ENCODE results near the gene FOXN3.

FOXN3 gene

GRCh38 chr14:89382901-89383845 lies 33.9 kb downstream of the FOXN3 start:
- DNase-seq (ENCODE audit: low read depth in 3 of 3), result no peak

- DNase-seq (ENCODE audit: low read depth in 3 of 3), result no peak
Observed at GRCh38 chr14:89382487-89382886, 34.5 kb downstream of the FOXN3 start.

GRCh38 chr14:89379891-89380820 lies 36.9 kb downstream of the FOXN3 start:
- no peak for DNase-seq (ENCODE audit: low read depth in 3 of 3)

- DNase-seq (ENCODE audit: low read depth in 3 of 3), result no peak
Observed at GRCh38 chr14:89379006-89379405, 38.0 kb downstream of the FOXN3 start.

GRCh38 chr14:89378119-89378518 lies 38.9 kb downstream of the FOXN3 start:
- DNase-seq (ENCODE audit: low read depth in 3 of 3), result peak in 1 of 3 experiments; percentile 3

GRCh38 chr14:89377544-89377943 lies 39.5 kb downstream of the FOXN3 start:
- DNase-seq (ENCODE audit: low read depth in 3 of 3), result no peak

- DNase-seq (ENCODE audit: low read depth in 3 of 3), result no peak
Observed at GRCh38 chr14:89374908-89375307, 42.1 kb downstream of the FOXN3 start.

GRCh38 chr14:89373185-89373584 lies 43.8 kb downstream of the FOXN3 start:
- no peak for DNase-seq (ENCODE audit: low read depth in 3 of 3)

- no peak for DNase-seq (ENCODE audit: low read depth in 3 of 3)
Observed at GRCh38 chr14:89372512-89372883, 44.5 kb downstream of the FOXN3 start.

- no peak for DNase-seq (ENCODE audit: low read depth in 3 of 3)
Observed at GRCh38 chr14:89371585-89372511, 45.2 kb downstream of the FOXN3 start.

- no peak for DNase-seq (ENCODE audit: low read depth in 3 of 3)
Observed at GRCh38 chr14:89370781-89371180, 46.3 kb downstream of the FOXN3 start.

GRCh38 chr14:89370381-89370780 lies 46.7 kb downstream of the FOXN3 start:
- no peak for DNase-seq (ENCODE audit: low read depth in 3 of 3)

- no peak for DNase-seq (ENCODE audit: low read depth in 3 of 3)
Observed at GRCh38 chr14:89369656-89370055, 47.4 kb downstream of the FOXN3 start.

GRCh38 chr14:89368490-89369477 lies 48.2 kb downstream of the FOXN3 start:
- no peak for DNase-seq (ENCODE audit: low read depth in 3 of 3)

- no peak for DNase-seq (ENCODE audit: low read depth in 3 of 3)
Observed at GRCh38 chr14:89367779-89368120, 49.3 kb downstream of the FOXN3 start.

- no peak for DNase-seq (ENCODE audit: low read depth in 3 of 3)
Observed at GRCh38 chr14:89366864-89367778, 49.9 kb downstream of the FOXN3 start.

GRCh38 chr14:89365061-89365801 lies 51.8 kb downstream of the FOXN3 start:
- peak in 2 of 3 experiments; percentile 16 to 40 for DNase-seq (ENCODE audit: low read depth in 3 of 3)

GRCh38 chr14:89364316-89364715 lies 52.7 kb downstream of the FOXN3 start:
- no peak for DNase-seq (ENCODE audit: low read depth in 3 of 3)

All from stimulated activated CD4-positive, alpha-beta T cell treated with anti-CD3 and anti-CD28 coated beads, TNF-alpha, amount 100 ng/mL, for 4 hours (primary cell).